CD14-positive monocyte (primary cell): ENCODE results near the gene FAM180B. TPM values are rescaled to one million over a fixed set of nuclear protein-coding genes. Genes with fewer than 3 reads are reported as not detected.

Experiments
- DNase-seq, 3 donors: peaks; one replicate each; pipeline ENCODE4 v3.0.0-alpha.2; 2011 to 2022
- H2AFZ ChIP-seq: 2 replicates; pipeline ENCODE4 v1.6.0; 2012; ENCODE audit warnings: mild to moderate bottlenecking, low read depth, low read length, inconsistent platforms; ENCODE audit not compliant: insufficient read depth, poor library complexity, severe bottlenecking
- H3K27ac ChIP-seq, 2 donors: 1 replicate in 1 of 2; 2 replicates in 1 of 2; pipeline ENCODE4 v1.5.1; 2012 to 2013; ENCODE audit warnings: low read length in 2 of 2, control low read depth in 1 of 2, inconsistent platforms in 1 of 2, low read depth in 1 of 2, mild to moderate bottlenecking in 1 of 2
- H3K27me3 ChIP-seq, 2 donors: one replicate each; pipeline versions ENCODE4 v1.6.0 to v1.6.1; 2011 to 2013; ENCODE audit warnings: low read length in 2 of 2; ENCODE audit not compliant: control insufficient read depth in 2 of 2, insufficient read depth in 2 of 2
- H3K36me3 ChIP-seq, 2 donors: replicated peaks in 1 of 2; 1 replicate in 1 of 2; 2 replicates in 1 of 2; pipeline versions ENCODE4 v1.5.1 to v1.6.1; 2012 to 2013; ENCODE audit warnings: low read length in 2 of 2, control low read depth in 1 of 2, inconsistent platforms in 1 of 2, mild to moderate bottlenecking in 1 of 2; ENCODE audit not compliant: insufficient read depth in 2 of 2, control insufficient read depth in 1 of 2
- H3K4me1 ChIP-seq, 2 donors: 1 replicate in 1 of 2; 2 replicates in 1 of 2; pipeline versions ENCODE4 v1.5.1 to v1.6.1; 2012 to 2013; ENCODE audit warnings: low read length in 2 of 2, control low read depth in 1 of 2, inconsistent platforms in 1 of 2, mild to moderate bottlenecking in 1 of 2, moderate library complexity in 1 of 2; ENCODE audit not compliant: insufficient read depth in 2 of 2, control insufficient read depth in 1 of 2
- H3K4me2 ChIP-seq: replicated peaks from 2 replicates; pipeline ENCODE3; 2012; ENCODE audit warnings: low read length, moderate library complexity, mild to moderate bottlenecking; ENCODE audit not compliant: poor library complexity, severe bottlenecking; ENCODE audit errors: extremely low read depth
- H3K4me3 ChIP-seq, 3 experiments: fragments of 200-600 bp in 1 of 3; sonication (generic) in 1 of 3; replicated peaks in 1 of 3; 1 replicate in 2 of 3; 2 replicates in 1 of 3; pipeline ENCODE4 v1.5.1; 2011 to 2013; ENCODE audit warnings: low read length in 3 of 3, mild to moderate bottlenecking in 3 of 3, control low read depth in 2 of 3, low read depth in 2 of 3, inconsistent platforms in 1 of 3, moderate library complexity in 1 of 3
- H3K79me2 ChIP-seq: 2 replicates; pipeline ENCODE4 v1.6.0; 2012; ENCODE audit warnings: mild to moderate bottlenecking, control low read depth, inconsistent platforms, low read length, moderate library complexity; ENCODE audit not compliant: insufficient read depth
- H3K9ac ChIP-seq: 2 replicates; pipeline ENCODE4 v1.6.0; 2017; ENCODE audit warnings: low read length, mild to moderate bottlenecking; ENCODE audit not compliant: insufficient read depth, poor library complexity, severe bottlenecking
- H3K9me3 ChIP-seq, 2 donors: replicated peaks in 1 of 2; 1 replicate in 1 of 2; 2 replicates in 1 of 2; pipeline versions ENCODE4 v1.5.1 to v1.6.1; 2012 to 2013; ENCODE audit warnings: low read length in 2 of 2, control low read depth in 1 of 2; ENCODE audit not compliant: control insufficient read depth in 1 of 2, insufficient read depth in 1 of 2
- H4K20me1 ChIP-seq: 2 replicates; pipeline ENCODE4 v1.6.0; 2012; ENCODE audit warnings: mild to moderate bottlenecking, low read length, control low read depth, moderate library complexity; ENCODE audit not compliant: insufficient read depth
- H3K27ac Mint-ChIP-seq, 7 donors: one replicate each; pipeline ENCODE4 v1.8.0; 2020; ENCODE audit warnings: mild to moderate bottlenecking in 7 of 7, mixed read lengths in 7 of 7, moderate library complexity in 6 of 7, inconsistent platforms in 2 of 7
- H3K27me3 Mint-ChIP-seq, 3 donors: one replicate each; pipeline ENCODE4 v1.8.0; 2021 to 2022; ENCODE audit warnings: low read depth in 3 of 3, mild to moderate bottlenecking in 3 of 3, mixed read lengths in 3 of 3, moderate library complexity in 3 of 3, inconsistent platforms in 1 of 3
- H3K36me3 Mint-ChIP-seq, 2 donors: one replicate each; pipeline ENCODE4 v1.8.0; 2020; ENCODE audit warnings: mixed read lengths in 2 of 2, inconsistent platforms in 1 of 2, mild to moderate bottlenecking in 1 of 2
- H3K4me1 Mint-ChIP-seq: one replicate; pipeline ENCODE4 v1.8.0; 2020; ENCODE audit warnings: mild to moderate bottlenecking, mixed read lengths
- H3K4me3 Mint-ChIP-seq, 2 donors: one replicate each; pipeline ENCODE4 v1.8.0; 2020; ENCODE audit warnings: mild to moderate bottlenecking in 2 of 2, mixed read lengths in 2 of 2, moderate library complexity in 1 of 2
- H3K9me3 Mint-ChIP-seq, 7 donors: one replicate each; pipeline ENCODE4 v1.8.0; 2020 to 2022; ENCODE audit warnings: mixed read lengths in 7 of 7, mild to moderate bottlenecking in 6 of 7, moderate library complexity in 6 of 7, inconsistent platforms in 2 of 7
- CTCF ChIP-seq: fragments of 200-600 bp; IDR thresholded peaks from one replicate; pipeline ENCODE4 v1.8.0; 2022; ENCODE audit warnings: antibody characterized with exemption, mild to moderate bottlenecking
- WGBS: methylation state at CpG from one replicate; pipeline ENCODE4 v1.1.5; 2013; ENCODE audit warnings: missing lambda C conversion rate; ENCODE audit not compliant: insufficient coverage; 5-methylcytosine and 5-hydroxymethylcytosine counted together
- intact Hi-C, 2 donors: fragments of 100-400 bp; cut with micrococcal nuclease; formaldehyde crosslinking; loops; one replicate each; pipeline versions ENCODE4 v1.15.0 to v1.15.1; 2023
- polyA plus RNA-seq, 3 donors: library from polyadenylated mRNA; depleted of rRNA in 1 of 3; unstranded in 2 of 3; stranded (reverse) in 1 of 3; fragments of 300-500 nt in 2 of 3; fragments of >200 nt in 1 of 3; fragmentation: Illumina TruSeq in 2 of 3; gene quantifications; 1 replicate in 2 of 3; 2 replicates in 1 of 3; pipeline ENCODE4 v1.2.3, GENCODE V29; 2012 to 2021

FAM180B gene
- polyA plus RNA-seq, 3 donors = 0.13 TPM; not detected in 2

- Mint-ChIP-seq H3K27ac (no peak overlapping the region), H3K4me3 (no peak overlapping the region), H3K4me1 (peaks cover 12% of the 10 kb centered on the region), H3K27me3 (no peaks in the 10 kb centered on the region), H3K36me3 (peaks cover 45 to 51% of the 10 kb centered on the region in 2 donors), H3K9me3 (no peaks in the 10 kb centered on the region)
- H3K4me3 ChIP-seq = no peak overlapping the region
- 98% methylated on average over 6 of the region's 7 CpGs for WGBS
- DNase-seq = no peak
- peaks cover 12% of the 10 kb centered on the region for H4K20me1 ChIP-seq
- peaks cover 45 to 54% of the 10 kb centered on the region in 2 donors for H3K36me3 ChIP-seq
- intact Hi-C loops = loop anchor here (5.0 to 10.0 kb wide), 3 partner anchors 82 to 195 kb away; partner anchors contain the start of gene FNBP4 (in 1 of the 2)
- peaks cover 13 to 22% of the 10 kb centered on the region in 2 donors for H3K4me1 ChIP-seq
- no peak overlapping the region for H3K27ac ChIP-seq
- H2AFZ ChIP-seq = no peak overlapping the region
- H3K79me2 ChIP-seq = peaks cover 84% of the 10 kb centered on the region
- no peak for TF ChIP-seq CTCF
- no peak overlapping the region for H3K4me2 ChIP-seq
- H3K27me3 ChIP-seq = no peaks in the 10 kb centered on the region
- no peaks in the 10 kb centered on the region for H3K9me3 ChIP-seq
- H3K9ac ChIP-seq = no peak overlapping the region
Measured at GRCh38 chr11:47569646-47570045, 16.8 kb upstream of the FAM180B start.

GRCh38 chr11:47570651-47571356 is 15.7 kb upstream of the FAM180B start:
- peaks cover 6 to 14% of the 10 kb centered on the region in 2 donors for H3K4me1 ChIP-seq
- H3K27me3 ChIP-seq = no peaks in the 10 kb centered on the region
- H3K27ac ChIP-seq = no peak overlapping the region
- no peaks in the 10 kb centered on the region for H3K9me3 ChIP-seq
- peaks cover 51 to 64% of the 10 kb centered on the region in 2 donors for H3K36me3 ChIP-seq
- peak overlapping the region in 1 of 7 donors; percentile 54 for H3K27ac Mint-ChIP-seq
- no peak overlapping the region for H2AFZ ChIP-seq
- no peaks in the 10 kb centered on the region for H3K9me3 Mint-ChIP-seq
- no peak for DNase-seq
- intact Hi-C loops = loop anchor here in 1 of 2 donors (10.0 kb wide), 1 partner anchor 194 kb away; the partner anchor contains the start of gene FNBP4
- peaks cover 79% of the 10 kb centered on the region for H3K79me2 ChIP-seq
- peaks cover 12% of the 10 kb centered on the region for H4K20me1 ChIP-seq
- no peak overlapping the region for H3K4me3 ChIP-seq
- no peak overlapping the region for H3K4me3 Mint-ChIP-seq
- no peak overlapping the region for H3K9ac ChIP-seq
- H3K4me2 ChIP-seq = no peak overlapping the region
- no peak for TF ChIP-seq CTCF
- H3K36me3 Mint-ChIP-seq = peaks cover 50 to 58% of the 10 kb centered on the region in 2 donors
- peaks cover 9% of the 10 kb centered on the region for H3K4me1 Mint-ChIP-seq
- H3K27me3 Mint-ChIP-seq = no peaks in the 10 kb centered on the region
- WGBS = no CpG with 5 or more reads among the region's 3 CpGs
